HAP-1 (cell line): ENCODE results near the gene POLR2E.

Experiments used
- DNase-seq, 2 experiments: peaks; one replicate each; pipeline ENCODE4 v3.0.0-alpha.2; 2016 to 2020; ENCODE audit warnings: low spot score in 2 of 2
- H3K27me3 ChIP-seq: fragments of 250-450 bp; sonication (Bioruptor Pico); 2 replicates; pipeline ENCODE4 v1.5.1; 2020; ENCODE audit warnings: low read depth, mild to moderate bottlenecking, moderate library complexity
- H3K36me3 ChIP-seq: fragments of 250-450 bp; sonication (Bioruptor Pico); replicated peaks from 2 replicates; pipeline ENCODE4 v1.5.1; 2020; ENCODE audit warnings: mild to moderate bottlenecking
- H3K4me1 ChIP-seq: fragments of 250-450 bp; sonication (Bioruptor Pico); 2 replicates; pipeline ENCODE4 v1.5.1; 2020; ENCODE audit warnings: mild to moderate bottlenecking
- H3K4me3 ChIP-seq: fragments of 250-450 bp; sonication (Bioruptor Pico); 2 replicates; pipeline ENCODE4 v1.5.1; 2020; ENCODE audit warnings: mild to moderate bottlenecking, moderate library complexity
- H3K9me3 ChIP-seq: fragments of 250-450 bp; sonication (Bioruptor Pico); 2 replicates; pipeline ENCODE4 v1.5.1; 2020; ENCODE audit warnings: mild to moderate bottlenecking, moderate library complexity
- in situ Hi-C: fragments of 300-500 bp; cut with MboI; formaldehyde crosslinking; loops from 3 replicates; pipeline ENCODE4 v1.14.3; 2020; ENCODE audit warnings: low sequenced_read_pairs, inconsistent platforms, mixed read lengths

Gene POLR2E

GRCh38 chr19:1103708-1104310 is 8.6 kb upstream of the POLR2E start, which contains the start of gene GPX4:
Gene GPX4 (plus strand): TSS chr19:1103994. CDS start chr19:1104044, 50 bp downstream.
- H3K9me3 ChIP-seq: no peaks in the 10 kb centered on the region
- DNase-seq: peak; percentile 95 to 99
- H3K27me3 ChIP-seq: no peaks in the 10 kb centered on the region
- in situ Hi-C loops: no loop called here
- peak within 1 kb of the TSS; percentile 64 for H3K4me3 ChIP-seq
- peaks cover 11% of the 10 kb centered on the region for H3K4me1 ChIP-seq
- peaks cover 22% of the 10 kb centered on the region for H3K36me3 ChIP-seq

GRCh38 chr19:1103132-1103707 is 8.0 kb upstream of the POLR2E start:
- peaks cover 11% of the 10 kb centered on the region for H3K4me1 ChIP-seq
- DNase-seq: no peak
- H3K27me3 ChIP-seq: no peaks in the 10 kb centered on the region
- peaks cover 20% of the 10 kb centered on the region for H3K36me3 ChIP-seq
- H3K9me3 ChIP-seq: no peaks in the 10 kb centered on the region
- peak overlapping the region; percentile 64 for H3K4me3 ChIP-seq
- in situ Hi-C loops: no loop called here

GRCh38 chr19:1102407-1103131 is 7.4 kb upstream of the POLR2E start:
- Histone ChIP-seq H3K4me3 (no peak overlapping the region), H3K9me3 (no peaks in the 10 kb centered on the region), H3K36me3 (peaks cover 16% of the 10 kb centered on the region), H3K4me1 (peaks cover 11% of the 10 kb centered on the region), H3K27me3 (no peaks in the 10 kb centered on the region)
- in situ Hi-C loops: no loop called here
- no peak for DNase-seq

- no peak for DNase-seq
- in situ Hi-C loops: no loop called here
- Histone ChIP-seq H3K36me3 (peaks cover 4% of the 10 kb centered on the region), H3K9me3 (no peaks in the 10 kb centered on the region), H3K4me1 (peaks cover 11% of the 10 kb centered on the region), H3K4me3 (no peak overlapping the region), H3K27me3 (no peaks in the 10 kb centered on the region)
Measured at GRCh38 chr19:1101337-1101698, 6.1 kb upstream of the POLR2E start.

- Histone ChIP-seq H3K9me3 (no peaks in the 10 kb centered on the region), H3K4me3 (no peak overlapping the region), H3K4me1 (peaks cover 20% of the 10 kb centered on the region), H3K27me3 (no peaks in the 10 kb centered on the region), H3K36me3 (peaks cover 6% of the 10 kb centered on the region)
- in situ Hi-C loops: no loop called here
- DNase-seq: no peak
Measured at GRCh38 chr19:1098177-1099051, 3.2 kb upstream of the POLR2E start.

GRCh38 chr19:1097810-1098176 is 2.6 kb upstream of the POLR2E start:
- DNase-seq: no peak
- Histone ChIP-seq H3K9me3 (no peaks in the 10 kb centered on the region), H3K4me1 (peaks cover 19% of the 10 kb centered on the region), H3K36me3 (peaks cover 10% of the 10 kb centered on the region), H3K27me3 (no peaks in the 10 kb centered on the region), H3K4me3 (no peak overlapping the region)
- in situ Hi-C loops: no loop called here

- Histone ChIP-seq H3K36me3 (peaks cover 30% of the 10 kb centered on the region), H3K4me1 (peaks cover 9% of the 10 kb centered on the region), H3K9me3 (no peaks in the 10 kb centered on the region), H3K27me3 (no peaks in the 10 kb centered on the region), H3K4me3 (peak overlapping the region; percentile 96)
- in situ Hi-C loops: no loop called here
- no peak for DNase-seq
Measured at GRCh38 chr19:1094655-1094977, 559 bp downstream of the POLR2E start.

- peaks cover 35% of the 10 kb centered on the region for H3K36me3 ChIP-seq
- H3K27me3 ChIP-seq: no peaks in the 10 kb centered on the region
- H3K4me1 ChIP-seq: peaks cover 9% of the 10 kb centered on the region
- in situ Hi-C loops: no loop called here
- DNase-seq: no peak
- peak overlapping the region; percentile 96 for H3K4me3 ChIP-seq
- H3K9me3 ChIP-seq: no peaks in the 10 kb centered on the region
Measured at GRCh38 chr19:1093811-1094553, 1.2 kb downstream of the POLR2E start.

- Histone ChIP-seq H3K4me1 (peaks cover 9% of the 10 kb centered on the region), H3K4me3 (no peak overlapping the region), H3K27me3 (no peaks in the 10 kb centered on the region), H3K9me3 (no peaks in the 10 kb centered on the region), H3K36me3 (peaks cover 41% of the 10 kb centered on the region)
- DNase-seq: no peak
- in situ Hi-C loops: no loop called here
Measured at GRCh38 chr19:1093330-1093729, 1.8 kb downstream of the POLR2E start.

GRCh38 chr19:1091544-1092175 is 3.5 kb downstream of the POLR2E start:
- in situ Hi-C loops: no loop called here
- H3K36me3 ChIP-seq: peaks cover 49% of the 10 kb centered on the region

GRCh38 chr19:1090731-1091543 is 4.2 kb downstream of the POLR2E start:
- H3K9me3 ChIP-seq: no peaks in the 10 kb centered on the region
- peaks cover 9% of the 10 kb centered on the region for H3K4me1 ChIP-seq
- no peak overlapping the region for H3K4me3 ChIP-seq
- no peaks in the 10 kb centered on the region for H3K27me3 ChIP-seq
- in situ Hi-C loops: no loop called here
- peaks cover 56% of the 10 kb centered on the region for H3K36me3 ChIP-seq
- DNase-seq: no peak

More at GRCh38 chr19:1091544-1092175, 3.5 kb downstream of the POLR2E start:
- DNase-seq: no peak
- Histone ChIP-seq H3K27me3 (no peaks in the 10 kb centered on the region), H3K4me1 (peaks cover 9% of the 10 kb centered on the region), H3K4me3 (no peak overlapping the region), H3K9me3 (no peaks in the 10 kb centered on the region)

- in situ Hi-C loops: no loop called here
- H3K9me3 ChIP-seq: no peaks in the 10 kb centered on the region
- no peak overlapping the region for H3K4me3 ChIP-seq
- H3K27me3 ChIP-seq: no peaks in the 10 kb centered on the region
- peaks cover 59% of the 10 kb centered on the region for H3K36me3 ChIP-seq
- H3K4me1 ChIP-seq: peaks cover 5% of the 10 kb centered on the region
- DNase-seq: no peak
Measured at GRCh38 chr19:1089891-1090290, 5.3 kb downstream of the POLR2E start.
